Middle frontal gyrus (tissue), 1 donor: Measurements from ENCODE around the gene CASS4.
"Not testable (repeated sequence)": the region's sequence is repeated elsewhere in the genome, so short reads cannot be mapped to it uniquely, and the experiment has no call there.

Experiments used
- DNase-seq: peaks from one replicate; pipeline ENCODE4 v3.0.0-alpha.2; 2015; ENCODE audit warnings: low spot score; ENCODE audit errors: extremely low spot score

Gene CASS4

DNA sequence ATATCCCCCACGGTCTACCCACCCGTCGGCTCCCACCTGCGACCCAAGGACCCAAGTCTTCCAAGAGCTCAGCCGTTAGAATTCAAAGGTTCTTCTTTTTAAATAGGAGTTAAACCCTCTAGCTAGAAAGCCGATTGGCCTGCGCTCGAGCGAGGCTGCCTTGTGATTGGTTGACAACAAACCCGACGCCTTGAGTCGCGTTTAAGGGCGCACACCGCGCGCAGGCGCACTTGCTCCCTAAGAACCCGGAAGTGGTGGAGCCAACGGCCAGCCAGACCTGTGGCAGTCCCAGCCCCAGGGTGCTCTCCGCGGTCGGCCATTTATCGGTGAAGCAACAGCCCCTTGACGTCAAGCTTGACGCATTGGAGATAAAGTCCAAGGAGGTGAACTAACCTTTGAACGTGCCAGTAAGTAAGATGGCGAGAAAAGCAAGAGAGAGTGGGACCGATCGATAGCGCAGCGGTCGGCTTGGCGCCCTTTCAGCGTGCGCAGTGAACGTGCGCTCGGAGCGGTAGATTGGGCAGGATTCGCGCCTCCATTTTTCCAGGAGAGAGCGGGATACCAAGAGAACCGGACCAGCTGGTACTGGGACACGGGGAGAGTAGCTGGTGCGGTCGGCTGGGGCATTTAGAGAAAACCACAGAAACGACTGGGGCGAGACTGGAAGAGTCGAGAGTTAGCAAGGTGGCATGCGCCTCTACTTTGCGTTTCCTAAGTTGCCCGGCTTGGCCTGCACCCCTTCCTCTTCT, 19.8 kb upstream of the CASS4 start, which contains the start of the genes AURKA and CSTF1:
Gene AURKA (minus strand): TSS at position 84 of the 749 bp plus-strand sequence. CDS start 4,018 bp downstream, outside the sequence.
Gene CSTF1 (plus strand): TSS at position 514 of the 749 bp plus-strand sequence. CDS start 2,908 bp downstream, outside the sequence.
- DNase-seq, result peak; percentile 98

GRCh38 chr20:56392881-56393482, 19.1 kb upstream of the CASS4 start:
- no peak for DNase-seq

DNA sequence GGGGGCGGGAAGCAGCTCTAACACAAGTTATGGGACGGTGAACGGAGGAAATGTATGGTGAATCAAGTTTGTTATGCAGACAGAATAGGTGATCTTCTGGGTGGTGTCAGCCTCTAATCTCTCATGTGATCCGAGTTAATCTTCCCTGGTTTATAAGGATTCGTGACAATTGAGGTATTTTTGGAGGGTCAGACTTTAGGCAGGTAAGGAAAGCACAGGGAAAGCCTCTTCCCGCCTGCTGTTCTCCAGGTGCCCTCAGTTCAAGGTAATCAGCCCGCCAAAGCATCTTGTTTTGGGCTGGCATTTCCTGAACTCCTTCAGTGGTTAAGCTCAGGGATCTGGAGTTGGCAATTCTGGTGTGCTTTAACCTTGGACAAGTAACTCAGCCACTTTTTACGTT, 18.4 kb upstream of the CASS4 start:
- DNase-seq, result no peak

- DNase-seq, result no peak
These were observed 16.9 kb upstream of the CASS4 start for GRCh38 chr20:56395166-56395565.

DNA sequence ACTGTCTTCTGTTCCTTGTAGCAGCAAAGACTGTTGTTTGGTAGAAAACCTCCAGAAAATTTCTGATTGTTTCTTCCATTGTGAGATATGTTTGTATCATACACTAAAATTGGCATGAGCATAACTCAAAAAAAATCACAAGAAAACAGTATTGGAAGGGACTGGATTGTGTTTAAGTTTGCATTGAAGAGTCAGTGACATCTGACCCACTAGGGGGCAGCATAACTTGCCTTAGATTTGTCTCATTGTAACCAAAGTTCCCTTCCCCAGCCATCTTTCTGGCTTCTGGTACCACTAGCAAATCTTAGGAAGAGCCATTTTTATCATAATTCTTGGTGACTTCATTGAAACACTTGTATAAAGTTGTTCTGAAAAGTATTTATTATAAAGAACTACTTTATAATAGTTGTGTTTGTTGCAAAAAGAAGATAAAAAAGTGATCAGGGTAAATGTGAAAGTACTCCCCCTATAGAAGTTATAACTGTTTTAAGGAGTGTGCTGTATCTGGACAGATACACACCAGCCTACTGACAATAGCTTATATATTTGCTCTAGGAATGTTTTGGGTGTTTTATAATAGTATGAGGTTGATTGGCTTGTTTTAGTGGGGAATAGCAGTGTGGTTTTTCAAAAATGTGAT, 11.9 kb upstream of the CASS4 start:
- peak; percentile 48 for DNase-seq

DNA sequence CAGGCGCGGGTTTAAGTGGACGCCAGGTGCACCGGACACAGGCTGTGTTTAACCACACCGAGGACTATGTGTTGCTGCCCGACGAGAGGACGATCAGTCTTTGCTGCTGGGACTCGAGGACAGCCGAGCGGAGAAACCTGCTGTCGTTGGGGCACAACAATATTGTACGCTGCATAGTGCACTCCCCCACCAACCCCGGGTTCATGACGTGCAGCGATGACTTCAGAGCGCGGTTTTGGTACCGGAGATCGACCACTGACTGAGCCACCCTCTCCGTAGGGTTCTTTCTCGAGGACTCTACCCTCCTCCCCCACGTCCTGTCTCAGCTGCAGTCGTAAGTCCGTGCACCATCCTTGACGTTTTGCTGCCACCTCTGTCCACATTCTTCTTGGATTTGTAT, 8.6 kb upstream of the CASS4 start:
- DNase-seq, result no peak

DNA sequence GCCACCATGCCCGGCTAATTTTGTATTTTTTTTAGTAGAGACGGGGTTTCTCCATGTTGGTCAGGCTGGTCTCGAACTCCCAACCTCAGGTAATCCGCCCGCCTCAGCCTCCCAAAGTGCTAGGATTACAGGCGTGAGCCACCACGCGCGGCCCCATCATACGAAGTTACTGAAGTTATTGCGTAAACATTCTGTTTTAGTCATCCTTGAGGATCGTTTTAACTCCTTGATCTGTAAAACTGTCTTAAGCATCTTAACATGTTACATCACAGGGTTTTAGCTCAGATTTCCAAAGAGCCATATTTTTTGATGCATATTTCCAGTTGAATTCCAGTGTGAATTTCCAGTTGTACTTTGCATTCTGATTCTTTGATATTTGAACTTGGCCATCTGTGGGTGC, 6.7 kb upstream of the CASS4 start:
- not testable (repeated sequence) for DNase-seq

- DNase-seq, result no peak
These were observed 5.2 kb upstream of the CASS4 start for GRCh38 chr20:56406910-56407309.

DNA sequence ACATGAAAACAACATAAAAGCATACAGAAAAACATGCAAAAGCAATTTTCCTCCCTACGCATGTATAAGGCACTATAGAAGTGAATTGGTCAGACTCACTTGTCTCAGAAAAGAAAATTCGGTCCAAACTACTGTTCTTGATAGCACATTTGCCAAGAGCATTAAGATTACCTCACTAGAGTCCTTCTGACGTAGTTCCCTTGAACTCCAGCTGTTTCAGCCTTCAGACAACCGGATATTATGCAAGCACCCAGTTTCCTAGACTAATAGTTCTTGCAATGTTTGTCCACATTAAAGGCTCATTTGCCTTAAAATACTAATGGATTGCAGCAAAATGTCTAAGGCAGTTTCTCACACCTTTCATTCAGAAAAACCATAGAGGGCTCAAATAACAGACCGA, 2.5 kb upstream of the CASS4 start:
- DNase-seq, result no peak

DNA sequence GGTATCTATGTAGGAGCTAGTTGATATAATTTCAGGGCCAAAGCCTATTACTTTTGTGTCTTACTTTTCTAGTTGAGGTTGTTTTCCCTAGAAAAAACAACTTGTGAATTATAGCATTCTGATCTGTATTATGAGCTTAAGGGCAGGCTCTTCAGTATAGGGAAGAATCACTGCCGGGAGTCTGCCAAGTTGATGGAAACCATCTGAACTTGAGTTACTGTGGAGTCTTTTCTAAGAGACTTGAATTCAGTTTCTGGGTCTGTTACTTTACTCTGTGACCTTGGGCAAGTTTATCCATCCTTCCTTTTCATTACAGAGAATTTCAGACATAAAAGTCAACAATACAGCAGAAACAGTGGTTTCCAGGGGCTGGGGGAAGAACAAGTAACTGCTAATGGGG, 2.1 kb upstream of the CASS4 start:
- no peak for DNase-seq

DNA sequence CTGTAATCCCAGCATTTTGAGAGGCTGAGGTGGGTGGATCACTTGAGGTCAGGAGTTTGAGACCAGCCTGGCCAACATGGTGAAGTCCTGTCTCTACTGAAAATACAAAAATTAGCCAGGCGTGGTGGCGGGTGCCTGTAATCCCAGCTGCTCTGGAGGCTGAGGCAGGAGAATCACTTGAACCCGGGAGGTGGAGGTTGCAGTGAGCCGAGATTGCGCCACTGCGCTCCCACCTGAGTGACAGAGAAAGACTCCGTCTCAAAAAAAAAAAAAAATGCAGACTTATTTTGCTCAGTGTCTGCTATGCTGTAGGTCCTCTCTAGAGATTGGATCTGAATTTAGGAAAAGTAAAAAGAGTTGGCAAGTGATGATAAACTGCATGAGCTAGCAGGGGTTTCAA, 773 bp upstream of the CASS4 start:
- not testable (repeated sequence) for DNase-seq

- no peak for DNase-seq
These were observed 372 bp downstream of the CASS4 start for GRCh38 chr20:56412473-56412790.

GRCh38 chr20:56412949-56413348, 889 bp downstream of the CASS4 start:
- DNase-seq, result no peak

GRCh38 chr20:56414842-56415765, 3.0 kb downstream of the CASS4 start:
- no peak for DNase-seq

GRCh38 chr20:56417402-56417801, 5.3 kb downstream of the CASS4 start:
- DNase-seq, result no peak

DNA sequence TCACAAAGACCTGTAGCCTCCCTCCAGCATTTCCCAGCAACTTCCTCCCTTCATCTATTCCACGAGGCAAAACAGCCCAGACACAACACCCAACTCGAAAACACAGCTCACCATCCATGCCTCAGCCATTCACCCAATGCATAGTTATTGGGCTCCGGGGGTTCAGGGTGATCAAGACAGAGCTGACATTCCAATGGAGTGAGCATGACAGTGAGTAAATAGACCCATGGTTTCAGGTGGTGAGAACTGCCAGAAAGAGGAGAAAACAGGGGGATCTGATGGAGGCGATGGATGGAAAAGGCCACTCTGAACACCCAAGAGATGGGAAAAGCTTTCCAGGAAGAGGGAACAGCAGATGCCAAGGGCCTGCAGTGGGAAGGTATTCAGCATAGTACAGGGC, 5.9 kb downstream of the CASS4 start:
- DNase-seq, result no peak

DNA sequence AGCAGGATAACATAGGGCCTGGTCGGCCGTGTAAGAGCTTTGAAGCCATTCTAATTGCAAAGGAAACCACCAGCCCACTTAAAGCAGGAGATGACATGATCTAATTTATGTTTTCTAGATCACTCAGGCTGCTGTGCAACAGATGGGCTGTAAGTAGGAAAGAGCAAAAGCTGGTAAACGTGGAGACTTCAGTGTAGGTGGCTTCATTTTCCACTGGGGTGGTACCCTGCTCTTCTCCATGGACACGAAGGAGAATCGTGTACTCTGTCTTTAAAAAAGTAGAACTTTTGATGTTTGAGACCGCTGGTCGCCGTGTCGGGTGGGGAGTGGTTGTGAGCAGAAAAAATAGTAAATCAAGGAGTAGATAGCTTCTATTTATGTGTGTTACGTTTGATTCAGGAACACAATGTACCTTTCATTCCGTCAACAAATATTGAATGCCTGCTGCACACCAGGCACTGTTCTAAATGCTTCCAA, 6.4 kb downstream of the CASS4 start:
- DNase-seq, result no peak

- DNase-seq, result no peak
These were observed 8.0 kb downstream of the CASS4 start for GRCh38 chr20:56420028-56420427.

- no peak for DNase-seq
These were observed 9.1 kb downstream of the CASS4 start for GRCh38 chr20:56420940-56421688.

- DNase-seq, result no peak
These were observed 10.2 kb downstream of the CASS4 start for GRCh38 chr20:56422076-56422823.
